K562 (cell line): ENCODE measurements around the gene DNASE1L3. TPM values are rescaled to one million over a fixed set of nuclear protein-coding genes. Genes with fewer than 3 reads are reported as not detected.

Experiments
- ATAC-seq: fragments of 200-7000 bp; cut with Tn5 transposase; 3 replicates; pipeline ENCODE4 v1.9.1; 2020; ENCODE audit warnings: moderate library complexity
- BruUV-seq: library from RNA; stranded (reverse); fragments of 400-500 nt; replicated peaks from 2 replicates; lab custom pipeline; 2021; lab: Mats Ljungman, UMichigan
- CTCF ChIA-PET: fragments of 300-600 bp; formaldehyde crosslinking; extraction: SDS; loops from one replicate; lab custom pipeline; 2021; ENCODE audit warnings: low intra/inter-chr PET ratio; lab: Yijun Ruan, JAX
- POLR2A ChIA-PET: fragments of 300-600, 350-650 bp; sonication (Branson Sonifier 250); formaldehyde crosslinking; extraction: SDS; loops from one replicate; lab custom pipeline; 2021; ENCODE audit warnings: antibody characterized with exemption, inconsistent platforms; lab: Yijun Ruan, JAX
- DNase-seq, 4 experiments: peaks; one replicate each; pipeline versions ENCODE4 v3.0.0 to v3.0.0-alpha.2; 2011 to 2018; ENCODE audit warnings: low spot score in 3 of 4, mixed read lengths in 3 of 4; ENCODE audit errors: extremely low read depth in 1 of 4
- FAIRE-seq: peaks from 2 replicates; lab custom pipeline; 2011; peaks lifted over from hg19 to GRCh38; lab: Jason Lieb, UNC
- H2AFZ ChIP-seq: 2 replicates; pipeline ENCODE4 v1.6.0; 2011; ENCODE audit warnings: low read depth, low read length, control low read depth, inconsistent platforms
- H3K27ac ChIP-seq: fragments of 200-600 bp; 3 replicates; pipeline ENCODE4 v1.8.0; 2011; ENCODE audit warnings: low read depth, mild to moderate bottlenecking, control low read depth, inconsistent platforms, low read length, moderate library complexity, mixed read lengths; ENCODE audit errors: extremely low read depth
- H3K27me3 ChIP-seq, 2 experiments: fragments of 300-600 bp in 1 of 2; 2 replicates in 1 of 2; 3 replicates in 1 of 2; pipeline versions ENCODE4 v1.6.0 to v1.8.0; 2011; ENCODE audit warnings: inconsistent platforms in 2 of 2, low read length in 2 of 2, mild to moderate bottlenecking in 1 of 2, mixed read lengths in 1 of 2, moderate library complexity in 1 of 2; ENCODE audit not compliant: control insufficient read depth in 2 of 2, insufficient read depth in 2 of 2
- H3K36me3 ChIP-seq: fragments of 300-600 bp; 3 replicates; pipeline ENCODE4 v1.8.0; 2011; ENCODE audit warnings: mild to moderate bottlenecking, low read length, inconsistent platforms; ENCODE audit not compliant: control insufficient read depth, insufficient read depth
- H3K4me1 ChIP-seq, 2 experiments: fragments of 200-600 bp in 1 of 2; replicated peaks in 1 of 2; 2 replicates in 1 of 2; 3 replicates in 1 of 2; pipeline versions ENCODE4 v1.5.1 to v1.8.0; 2011; ENCODE audit warnings: inconsistent platforms in 2 of 2, low read length in 2 of 2, mild to moderate bottlenecking in 1 of 2, mixed read lengths in 1 of 2, moderate library complexity in 1 of 2; ENCODE audit not compliant: control insufficient read depth in 2 of 2, insufficient read depth in 2 of 2
- H3K4me2 ChIP-seq: 2 replicates; pipeline ENCODE4 v1.6.1; 2011; ENCODE audit warnings: low read length, control low read depth, inconsistent platforms, mixed read lengths; ENCODE audit not compliant: insufficient read depth
- H3K4me3 ChIP-seq: fragments of 200-600 bp; sonication (generic), shearing (Covaris generic); 2 replicates; pipeline ENCODE4 v1.5.1; 2016; ENCODE audit warnings: control low read depth, inconsistent platforms
- H3K79me2 ChIP-seq: fragments of 200-600 bp; 3 replicates; pipeline ENCODE4 v1.8.0; 2011; ENCODE audit warnings: low read length, inconsistent platforms; ENCODE audit not compliant: control insufficient read depth, insufficient read depth
- H3K9ac ChIP-seq, 2 experiments: 2 replicates each; pipeline versions ENCODE4 v1.6.0 to v1.6.1; 2011; ENCODE audit warnings: low read depth in 2 of 2, low read length in 2 of 2, control low read depth in 1 of 2, inconsistent platforms in 1 of 2, mild to moderate bottlenecking in 1 of 2, mixed read lengths in 1 of 2; ENCODE audit not compliant: insufficient read depth in 1 of 2
- H3K9me1 ChIP-seq: one replicate; pipeline ENCODE4 v1.6.0; 2011; ENCODE audit warnings: inconsistent platforms, mild to moderate bottlenecking, low read length, moderate library complexity; ENCODE audit not compliant: control insufficient read depth, insufficient read depth
- H3K9me3 ChIP-seq: replicated peaks from 2 replicates; pipeline ENCODE4 v1.5.1; 2011; ENCODE audit warnings: low read depth, low read length, inconsistent platforms; ENCODE audit not compliant: control insufficient read depth, insufficient read depth
- H4K20me1 ChIP-seq: replicated peaks from 2 replicates; pipeline ENCODE4 v1.6.1; 2011; ENCODE audit warnings: low read length, inconsistent platforms, mixed read lengths; ENCODE audit not compliant: control insufficient read depth, insufficient read depth
- HSF4 ChIP-seq: fragments of 250-450 bp; sonication (Bioruptor Pico); IDR thresholded peaks from 2 replicates; pipeline ENCODE4 v2.1.2; 2022; ENCODE audit warnings: mild to moderate bottlenecking, moderate library complexity, borderline replicate concordance
- KDM1A ChIP-seq, 2 experiments: fragments of 450-650 bp; IDR thresholded peaks; 2 replicates each; pipeline ENCODE4 v1.6.1; 2016; ENCODE audit warnings: mild to moderate bottlenecking in 2 of 2
- MYBL2 ChIP-seq, 2 experiments: fragments of 450-650 bp in 1 of 2; sonication (generic) in 1 of 2; formaldehyde crosslinking in 1 of 2; IDR thresholded peaks; 2 replicates each; pipeline versions ENCODE4 v1.6.1 to v1.8.1; 2017 to 2022; ENCODE audit warnings: borderline replicate concordance in 1 of 2, inconsistent platforms in 1 of 2, low read depth in 1 of 2, mild to moderate bottlenecking in 1 of 2, missing genetic modification reagents in 1 of 2, moderate library complexity in 1 of 2
- RBM25 ChIP-seq: fragments of 200-400 bp; formaldehyde crosslinking; IDR thresholded peaks from 2 replicates; pipeline ENCODE4 v1.6.1; 2018; ENCODE audit warnings: low read length, low read depth, moderate library complexity; ENCODE audit not compliant: severe bottlenecking
- SIRT6 ChIP-seq: IDR thresholded peaks from one replicate; pipeline ENCODE4 v1.6.1; 2012; ENCODE audit warnings: low read depth, mild to moderate bottlenecking, control low read depth, inconsistent platforms, low read length, moderate library complexity
- STAT5A ChIP-seq: IDR thresholded peaks from 2 replicates; pipeline ENCODE4 v1.6.1; 2012; ENCODE audit warnings: low read length, inconsistent platforms, borderline replicate concordance
- ZNF23 ChIP-seq: fragments of 250-450 bp; sonication (Bioruptor Pico); IDR thresholded peaks from 2 replicates; pipeline ENCODE4 v1.4.0; 2020; ENCODE audit warnings: mild to moderate bottlenecking
- WGBS: fragments of 100-300 bp; shearing (Covaris generic); methylation state at CpG from one replicate; pipeline ENCODE4 v1.1.6; 2016; ENCODE audit warnings: low coverage, mixed read lengths; ENCODE audit not compliant: insufficient coverage; ENCODE audit errors: missing lambda C conversion rate; 5-methylcytosine and 5-hydroxymethylcytosine counted together
- in situ Hi-C: fragments of 300-500 bp; cut with MboI; formaldehyde crosslinking; loops from 4 replicates; pipeline ENCODE4 v1.15.0; 2018; ENCODE audit warnings: inconsistent platforms, mixed read lengths
- intact Hi-C: fragments of 100-400 bp; cut with micrococcal nuclease; formaldehyde crosslinking; loops from 2 replicates; pipeline ENCODE4 v1.14.2; 2022
- polyA plus RNA-seq, 8 experiments: library from polyadenylated mRNA; depleted of rRNA in 4 of 8; stranded (reverse) in 5 of 8; unstranded in 3 of 8; fragments of >200 nt; fragmentation: Nextera tagmentation in 2 of 8; fragmentation: Illumina TruSeq in 1 of 8; extraction: Ambion mirVana in 2 of 8; extraction: Trizol in 1 of 8; gene quantifications; 2 replicates each; pipeline versions ENCODE4 v1.2.1 to v1.2.3, GENCODE V29; 2011 to 2014; ENCODE audit warnings: inconsistent platforms in 1 of 8, missing spikeins in 1 of 8
- total RNA-seq, 7 experiments: library from RNA; depleted of rRNA in 6 of 7; stranded (reverse); fragments of >200 nt in 6 of 7; fragmentation: Illumina TruSeq in 2 of 7; extraction: Trizol in 2 of 7; gene quantifications; 2 replicates each; pipeline versions ENCODE4 v1.2.1 to v1.2.3, GENCODE V29; 2011 to 2021; ENCODE audit warnings: low replicate concordance in 1 of 7

The DNASE1L3 gene
- total and polyA plus RNA-seq, 9 of the 15 experiments (the other 6 are each of a cell fraction or from before 2014, with no cell fraction given) = 0.06 TPM; not detected in 8

DNA sequence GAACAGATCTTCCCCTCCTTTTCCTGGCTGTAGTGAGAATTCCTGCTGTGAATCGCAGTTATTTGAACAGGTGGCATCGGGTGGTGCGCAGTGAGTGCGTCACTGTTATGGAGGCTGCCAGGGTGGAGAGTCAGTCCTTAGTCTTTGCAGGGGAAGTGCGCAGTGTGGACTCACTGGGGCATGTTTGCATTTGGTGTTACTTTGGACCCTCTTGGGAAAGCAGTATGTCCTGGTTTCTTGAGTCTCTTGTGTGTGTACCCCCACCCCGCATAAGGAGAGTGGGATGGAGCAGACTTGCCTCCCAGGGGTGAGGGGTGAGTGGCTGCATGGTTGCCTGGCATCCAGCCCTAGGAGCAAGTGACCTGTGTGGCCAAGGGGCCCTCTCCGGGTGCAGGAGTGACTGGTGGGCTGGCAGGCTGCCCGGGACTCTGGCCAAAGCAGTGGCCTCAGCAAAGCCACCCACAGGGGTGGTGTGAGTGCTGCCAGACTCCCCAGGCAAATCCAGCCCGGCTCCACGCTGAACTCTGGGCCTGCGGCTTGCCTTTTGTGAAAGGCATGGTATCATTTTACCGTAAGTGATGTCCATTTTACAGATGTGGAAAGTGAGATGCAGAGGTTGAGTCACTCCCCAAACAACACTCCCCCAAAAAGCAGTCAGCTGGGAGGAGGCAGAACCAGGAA is 46.4 kb downstream of the DNASE1L3 start:
- H3K79me2 ChIP-seq = no peaks in the 10 kb centered on the region
- no peak overlapping the region for H3K27ac ChIP-seq
- BruUV-seq = no TSS peak
- TF ChIP-seq MYBL2 (IDR thresholded peaks at IDR 0.05; ENCODE audit: low read depth) = no peak
- TF ChIP-seq MYBL2 (CRISPR knock-in tag; IDR thresholded peaks at IDR 0.05; ENCODE audit: borderline replicate concordance) = no peak
- no peak for TF ChIP-seq HSF4 (CRISPR knock-in tag)
- TF ChIP-seq SIRT6 = no peak
- peak; percentile 24 for TF ChIP-seq RBM25
- peak; percentile 12 to 15; a peak in 1 of 4 replicates for TF ChIP-seq KDM1A (IDR thresholded peaks at IDR 0.05)
- no peak for TF ChIP-seq ZNF23 (CRISPR knock-in tag)
- TF ChIP-seq STAT5A = no peak
- no peak overlapping the region for H3K4me2 ChIP-seq
- no peaks in the 10 kb centered on the region; the same call in 1 of the 2 replicates for H3K9me3 ChIP-seq
- peak overlapping the region in 1 of 2 experiments; percentile 62; a peak in 2 of 4 replicates for H3K9ac ChIP-seq
- no peak for DNase-seq
- ChIA-PET POLR2A (no interaction called here), CTCF (interaction anchor here (0.6 kb wide), 1 partner anchor 177 kb away, joined by 4 read pairs; no protein-coding TSS in a partner anchor)
- WGBS = 73% methylated on average over 11 of the region's 12 CpGs
- no peaks in the 10 kb centered on the region for H3K27me3 ChIP-seq
- in situ Hi-C loops = loop anchor here (25.0 kb wide), 1 partner anchor 152 kb away; the partner anchor contains the start of gene FLNB
- H3K4me3 ChIP-seq = no peak overlapping the region
- no peak overlapping the region for H2AFZ ChIP-seq
- peaks cover 53% of the 10 kb centered on the region; the same call in 2 of the 3 replicates for H3K36me3 ChIP-seq
- ATAC-seq = no peak
- intact Hi-C loops = no loop called here
- H4K20me1 ChIP-seq = no peaks in the 10 kb centered on the region
- no peak for FAIRE-seq
- H3K4me1 ChIP-seq = peaks cover 34 to 39% of the 10 kb centered on the region in 2 experiments
- peaks cover 3% of the 10 kb centered on the region for H3K9me1 ChIP-seq
